OCI-LY3 (cell line): ENCODE measurements around the gene IRAK3.

Experiments
- EZH2phosphoT487 ChIP-seq: fragments of 200-600 bp; shearing (Covaris generic); IDR thresholded peaks from 2 replicates; pipeline ENCODE4 v1.6.1; 2018; ENCODE audit warnings: antibody characterized with exemption, mixed run types, low read depth
- TF ChIP-seq, protein P1 (sequence below): fragments of 200-600, 300-600 bp; sonication (generic); IDR thresholded peaks from 2 replicates; pipeline ENCODE4 v1.5.1; 2014; ENCODE audit warnings: antibody characterized with exemption, low read length, low read depth

DNA sequence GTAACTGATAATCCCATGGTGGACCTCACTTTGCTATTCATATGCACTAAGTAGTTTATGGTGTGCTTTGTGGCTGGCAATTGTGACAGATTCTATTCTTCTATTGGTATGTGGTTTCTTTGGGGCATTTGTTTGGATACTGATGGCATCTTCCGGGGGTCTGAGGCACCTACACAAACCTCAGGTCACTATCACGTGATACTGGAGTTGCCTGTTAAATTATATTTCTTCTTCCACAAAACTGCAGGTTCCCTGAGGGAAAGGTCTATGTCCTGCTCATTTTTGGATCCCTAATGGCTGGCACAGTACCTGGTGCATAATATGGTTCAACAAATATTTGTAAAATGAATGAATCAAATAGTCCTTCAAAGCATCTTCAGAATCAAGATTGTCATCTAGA lies 63.8 kb downstream of the IRAK3 start:
- TF ChIP-seq, protein P1, sequence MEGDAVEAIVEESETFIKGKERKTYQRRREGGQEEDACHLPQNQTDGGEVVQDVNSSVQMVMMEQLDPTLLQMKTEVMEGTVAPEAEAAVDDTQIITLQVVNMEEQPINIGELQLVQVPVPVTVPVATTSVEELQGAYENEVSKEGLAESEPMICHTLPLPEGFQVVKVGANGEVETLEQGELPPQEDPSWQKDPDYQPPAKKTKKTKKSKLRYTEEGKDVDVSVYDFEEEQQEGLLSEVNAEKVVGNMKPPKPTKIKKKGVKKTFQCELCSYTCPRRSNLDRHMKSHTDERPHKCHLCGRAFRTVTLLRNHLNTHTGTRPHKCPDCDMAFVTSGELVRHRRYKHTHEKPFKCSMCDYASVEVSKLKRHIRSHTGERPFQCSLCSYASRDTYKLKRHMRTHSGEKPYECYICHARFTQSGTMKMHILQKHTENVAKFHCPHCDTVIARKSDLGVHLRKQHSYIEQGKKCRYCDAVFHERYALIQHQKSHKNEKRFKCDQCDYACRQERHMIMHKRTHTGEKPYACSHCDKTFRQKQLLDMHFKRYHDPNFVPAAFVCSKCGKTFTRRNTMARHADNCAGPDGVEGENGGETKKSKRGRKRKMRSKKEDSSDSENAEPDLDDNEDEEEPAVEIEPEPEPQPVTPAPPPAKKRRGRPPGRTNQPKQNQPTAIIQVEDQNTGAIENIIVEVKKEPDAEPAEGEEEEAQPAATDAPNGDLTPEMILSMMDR: no peak
- no peak for TF ChIP-seq EZH2phosphoT487
